ENCODE results near the gene SKIC8.

The SKIC8 gene

DNA sequence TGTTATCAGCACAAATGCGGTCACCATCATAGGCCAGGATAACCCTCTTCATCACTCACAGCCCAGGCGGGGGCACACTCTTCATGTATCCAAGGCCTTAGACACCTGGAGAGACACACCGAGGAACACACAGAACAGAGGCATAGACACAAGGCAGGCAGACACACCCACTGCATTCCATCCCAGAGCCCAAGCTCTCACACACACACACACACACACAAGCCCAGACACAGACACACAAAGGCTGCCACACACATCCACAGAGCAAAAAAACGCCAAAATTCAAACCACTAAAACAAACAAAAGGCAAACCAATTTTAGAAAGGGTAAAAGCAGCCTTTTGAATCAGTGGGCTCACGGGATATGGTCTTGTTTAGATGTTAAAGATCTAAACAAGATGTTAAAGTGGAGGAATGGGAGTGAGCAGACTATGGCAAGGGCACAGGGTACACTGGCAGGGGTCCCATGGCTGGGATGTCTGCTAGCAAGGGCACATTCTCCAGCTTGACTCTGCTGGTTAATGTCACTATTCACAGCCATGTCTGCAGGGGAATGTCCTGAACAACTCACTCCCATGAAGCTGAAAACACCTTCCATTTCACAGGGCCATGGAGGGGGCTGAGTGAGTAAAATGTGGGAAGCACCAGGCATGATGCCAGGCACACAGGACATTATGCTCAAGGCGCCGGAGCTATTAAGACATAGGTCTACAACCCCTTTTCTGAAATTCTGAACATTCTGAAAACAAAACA is 25.9 kb upstream of the SKIC8 start:
- no peak for DNase-seq
- no peaks in the 10 kb centered on the region for H3K27me3 ChIP-seq (replicated peaks; ENCODE audit: insufficient read depth, low read length)
- no peak overlapping the region for H3K27ac ChIP-seq (ENCODE audit: low read length)
- H3K4me2 ChIP-seq (ENCODE audit: low read depth, low read length): no peak overlapping the region
- no peak overlapping the region for H3K4me3 ChIP-seq (ENCODE audit: low read length)
- H3F3A ChIP-seq (ENCODE audit: insufficient read depth, low read length): no peaks in the 10 kb centered on the region
- H3K36me3 ChIP-seq (replicated peaks; ENCODE audit: insufficient read depth, low read length): no peaks in the 10 kb centered on the region
- H4K20me1 ChIP-seq (ENCODE audit: insufficient read depth, low read length): no peaks in the 10 kb centered on the region
- no peak overlapping the region for H2AFZ ChIP-seq (ENCODE audit: low read length)
- H3K9ac ChIP-seq (ENCODE audit: low read length): no peak overlapping the region
- H3K9me2 ChIP-seq (replicated peaks; ENCODE audit: insufficient read depth, low read length): no peaks in the 10 kb centered on the region
- H3K79me2 ChIP-seq (ENCODE audit: low read length): no peaks in the 10 kb centered on the region
- no peaks in the 10 kb centered on the region for H3K4me1 ChIP-seq (ENCODE audit: low read length)
- TF ChIP-seq, protein P1, sequence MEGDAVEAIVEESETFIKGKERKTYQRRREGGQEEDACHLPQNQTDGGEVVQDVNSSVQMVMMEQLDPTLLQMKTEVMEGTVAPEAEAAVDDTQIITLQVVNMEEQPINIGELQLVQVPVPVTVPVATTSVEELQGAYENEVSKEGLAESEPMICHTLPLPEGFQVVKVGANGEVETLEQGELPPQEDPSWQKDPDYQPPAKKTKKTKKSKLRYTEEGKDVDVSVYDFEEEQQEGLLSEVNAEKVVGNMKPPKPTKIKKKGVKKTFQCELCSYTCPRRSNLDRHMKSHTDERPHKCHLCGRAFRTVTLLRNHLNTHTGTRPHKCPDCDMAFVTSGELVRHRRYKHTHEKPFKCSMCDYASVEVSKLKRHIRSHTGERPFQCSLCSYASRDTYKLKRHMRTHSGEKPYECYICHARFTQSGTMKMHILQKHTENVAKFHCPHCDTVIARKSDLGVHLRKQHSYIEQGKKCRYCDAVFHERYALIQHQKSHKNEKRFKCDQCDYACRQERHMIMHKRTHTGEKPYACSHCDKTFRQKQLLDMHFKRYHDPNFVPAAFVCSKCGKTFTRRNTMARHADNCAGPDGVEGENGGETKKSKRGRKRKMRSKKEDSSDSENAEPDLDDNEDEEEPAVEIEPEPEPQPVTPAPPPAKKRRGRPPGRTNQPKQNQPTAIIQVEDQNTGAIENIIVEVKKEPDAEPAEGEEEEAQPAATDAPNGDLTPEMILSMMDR (IDR thresholded peaks at IDR 0.05; ENCODE audit: low read length): no peak
- TF ChIP-seq EZH2phosphoT487 (IDR thresholded peaks at IDR 0.05; ENCODE audit: low read length) (no peak), EZH2 (optimal IDR thresholded peaks at IDR 0.05; ENCODE audit: low read depth, low read length) (no peak)
- no peaks in the 10 kb centered on the region for H3K9me3 ChIP-seq (replicated peaks; ENCODE audit: insufficient read depth, low read length)

DNA sequence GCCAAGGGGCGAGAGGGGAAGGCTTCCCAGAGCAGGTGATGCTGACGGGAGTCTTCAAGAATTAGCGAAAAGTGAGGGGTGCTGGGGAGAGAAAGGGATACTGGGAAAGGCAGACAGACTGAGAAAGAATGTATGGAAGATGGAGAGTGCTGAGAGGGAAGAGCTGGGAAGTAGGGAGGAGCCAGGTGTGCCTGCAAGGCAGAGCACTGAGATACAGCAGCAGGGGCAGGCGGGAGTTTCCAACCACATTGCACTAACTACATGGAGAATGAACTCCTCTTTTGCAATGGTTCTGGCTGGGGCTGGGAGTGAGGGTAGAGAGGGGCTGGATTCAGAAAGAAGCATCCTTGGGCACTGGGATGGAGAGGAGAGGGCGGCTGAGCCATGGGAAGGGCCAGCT is 24.7 kb upstream of the SKIC8 start:
- Histone ChIP-seq H3K27ac (ENCODE audit: low read length) (no peak overlapping the region), H3F3A (ENCODE audit: insufficient read depth, low read length) (no peaks in the 10 kb centered on the region), H3K27me3 (replicated peaks; ENCODE audit: insufficient read depth, low read length) (no peaks in the 10 kb centered on the region), H3K4me2 (ENCODE audit: low read depth, low read length) (no peak overlapping the region), H3K9me3 (replicated peaks; ENCODE audit: insufficient read depth, low read length) (no peaks in the 10 kb centered on the region), H4K20me1 (ENCODE audit: insufficient read depth, low read length) (no peaks in the 10 kb centered on the region), H3K36me3 (replicated peaks; ENCODE audit: insufficient read depth, low read length) (no peaks in the 10 kb centered on the region), H3K79me2 (ENCODE audit: low read length) (no peaks in the 10 kb centered on the region), H2AFZ (ENCODE audit: low read length) (no peak overlapping the region), H3K9ac (ENCODE audit: low read length) (no peak overlapping the region), H3K9me2 (replicated peaks; ENCODE audit: insufficient read depth, low read length) (no peaks in the 10 kb centered on the region), H3K4me1 (ENCODE audit: low read length) (no peaks in the 10 kb centered on the region), H3K4me3 (ENCODE audit: low read length) (no peak overlapping the region)
- TF ChIP-seq EZH2 (optimal IDR thresholded peaks at IDR 0.05; ENCODE audit: low read depth, low read length): no peak
- no peak for TF ChIP-seq EZH2phosphoT487 (IDR thresholded peaks at IDR 0.05; ENCODE audit: low read length)
- TF ChIP-seq, protein P1 (IDR thresholded peaks at IDR 0.05; ENCODE audit: low read length): no peak
- DNase-seq: no peak

DNA sequence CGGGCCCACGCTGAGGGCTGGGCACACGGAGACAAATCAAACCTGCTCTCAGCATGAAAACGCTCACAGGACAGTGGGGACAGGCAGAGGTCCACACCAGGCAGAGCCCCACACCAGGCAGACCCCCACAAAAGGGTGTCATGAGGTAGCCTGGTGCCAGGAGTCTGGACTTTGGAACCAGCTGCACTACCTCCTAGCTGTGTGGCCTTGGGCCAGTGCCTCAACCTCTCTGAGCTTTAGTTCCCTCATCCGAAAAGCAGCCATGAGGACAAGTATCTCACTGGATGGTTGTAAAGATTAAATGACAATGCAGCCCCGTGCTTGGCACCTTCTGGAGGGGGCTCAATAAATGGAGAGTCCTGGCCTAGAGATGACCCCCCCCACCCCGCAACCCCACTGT is 24.3 kb upstream of the SKIC8 start:
- no peaks in the 10 kb centered on the region for H3K4me1 ChIP-seq (ENCODE audit: low read length)
- no peaks in the 10 kb centered on the region for H3K36me3 ChIP-seq (replicated peaks; ENCODE audit: insufficient read depth, low read length)
- no peaks in the 10 kb centered on the region for H3K9me3 ChIP-seq (replicated peaks; ENCODE audit: insufficient read depth, low read length)
- H3K9ac ChIP-seq (ENCODE audit: low read length): no peak overlapping the region
- no peak overlapping the region for H3K4me2 ChIP-seq (ENCODE audit: low read depth, low read length)
- no peaks in the 10 kb centered on the region for H3F3A ChIP-seq (ENCODE audit: insufficient read depth, low read length)
- H3K27me3 ChIP-seq (replicated peaks; ENCODE audit: insufficient read depth, low read length): no peaks in the 10 kb centered on the region
- no peak overlapping the region for H3K4me3 ChIP-seq (ENCODE audit: low read length)
- H3K27ac ChIP-seq (ENCODE audit: low read length): no peak overlapping the region
- DNase-seq: no peak
- no peaks in the 10 kb centered on the region for H3K79me2 ChIP-seq (ENCODE audit: low read length)
- TF ChIP-seq EZH2phosphoT487 (IDR thresholded peaks at IDR 0.05; ENCODE audit: low read length): no peak
- no peak overlapping the region for H2AFZ ChIP-seq (ENCODE audit: low read length)
- H3K9me2 ChIP-seq (replicated peaks; ENCODE audit: insufficient read depth, low read length): no peaks in the 10 kb centered on the region
- no peaks in the 10 kb centered on the region for H4K20me1 ChIP-seq (ENCODE audit: insufficient read depth, low read length)

All from MM.1S (cell line).